GM12878 (cell line): ENCODE results near the gene DNTT. TPM values are rescaled to one million over a fixed set of nuclear protein-coding genes. Genes with fewer than 3 reads are reported as not detected.

Experiments
- BACH1 ChIP-seq: fragments of 450-650 bp; IDR thresholded peaks from 2 replicates; pipeline ENCODE4 v1.6.1; 2017; ENCODE audit warnings: mild to moderate bottlenecking, borderline replicate concordance
- BHLHE40 ChIP-seq, 2 experiments: fragments of 450-650 bp in 1 of 2; IDR thresholded peaks; 2 replicates each; pipeline ENCODE4 v1.6.1; 2011 to 2017; ENCODE audit warnings: low read depth in 2 of 2, borderline replicate concordance in 1 of 2, improper control_type of control experiment in 1 of 2, low read length in 1 of 2, mild to moderate bottlenecking in 1 of 2
- CHD1 ChIP-seq: IDR thresholded peaks from 2 replicates; pipeline ENCODE4 v1.6.1; 2012; ENCODE audit warnings: low read depth, low read length, improper control_type of control experiment
- E4F1 ChIP-seq: fragments of 450-650 bp; IDR thresholded peaks from 2 replicates; pipeline ENCODE4 v1.6.1; 2018; ENCODE audit warnings: borderline replicate concordance, mild to moderate bottlenecking; ENCODE audit not compliant: partially characterized antibody
- HDAC6 ChIP-seq: fragments of 200-600 bp; sonication (generic); IDR thresholded peaks from one replicate; pipeline ENCODE4 v1.8.0; 2017; ENCODE audit warnings: antibody characterized with exemption; ENCODE audit not compliant: unreplicated experiment
- IRF4 ChIP-seq: IDR thresholded peaks from 2 replicates; pipeline ENCODE4 v1.6.1; 2011; ENCODE audit warnings: low read depth, low read length
- NFIC ChIP-seq: IDR thresholded peaks from 2 replicates; pipeline ENCODE4 v1.6.1; 2012; ENCODE audit warnings: low read depth, mild to moderate bottlenecking, inconsistent platforms, low read length, moderate library complexity
- PML ChIP-seq: IDR thresholded peaks from 2 replicates; pipeline ENCODE4 v1.6.1; 2012; ENCODE audit warnings: low read length, inconsistent platforms
- POLR2AphosphoS2 ChIP-seq: IDR thresholded peaks from 2 replicates; pipeline ENCODE4 v1.6.1; 2011; ENCODE audit warnings: low read depth, mild to moderate bottlenecking, low read length, improper control_type of control experiment, moderate library complexity
- SUPT20H ChIP-seq: IDR thresholded peaks from 2 replicates; pipeline ENCODE4 v1.6.1; 2011; ENCODE audit warnings: low read depth, mild to moderate bottlenecking, low read length, moderate library complexity, borderline replicate concordance; ENCODE audit not compliant: control insufficient read depth
- TAF1 ChIP-seq: IDR thresholded peaks from 2 replicates; pipeline ENCODE4 v1.6.1; 2011; ENCODE audit warnings: mild to moderate bottlenecking, low read depth, low read length, borderline replicate concordance
- polyA plus RNA-seq, 11 experiments: library from polyadenylated mRNA; depleted of rRNA in 4 of 11; unstranded in 6 of 11; stranded (reverse) in 5 of 11; fragments of >200 nt; fragmentation: Nextera tagmentation in 4 of 11; fragmentation: Illumina TruSeq in 1 of 11; extraction: Ambion mirVana in 4 of 11; extraction: Trizol in 1 of 11; gene quantifications; 1 replicate in 1 of 11; 2 replicates in 10 of 11; pipeline versions ENCODE4 v1.2.1 to v1.2.3, GENCODE V29; 2011 to 2016; ENCODE audit warnings: inconsistent platforms in 2 of 11, missing spikeins in 2 of 11, low read depth in 1 of 11
- total RNA-seq, 4 experiments: library from RNA; depleted of rRNA in 3 of 4; stranded (reverse); fragments of >200 nt in 3 of 4; fragmentation: Illumina TruSeq in 1 of 4; extraction: Trizol in 1 of 4; gene quantifications; 2 replicates each; pipeline versions ENCODE4 v1.2.1 to v1.2.3, GENCODE V29; 2013 to 2021
- TF ChIP-seq, protein P1 (sequence below): fragments of 450-650 bp; formaldehyde crosslinking; IDR thresholded peaks from 2 replicates; pipeline ENCODE4 v1.4.0; 2020; ENCODE audit warnings: mild to moderate bottlenecking, moderate library complexity
- TF ChIP-seq, protein P2 (sequence below): fragments of 450-650 bp; IDR thresholded peaks from 2 replicates; pipeline ENCODE4 v1.6.1; 2016; ENCODE audit warnings: mild to moderate bottlenecking
- TF ChIP-seq, protein P3 (sequence below): fragments of 450-650 bp; IDR thresholded peaks from 2 replicates; pipeline ENCODE4 v1.6.1; 2017; ENCODE audit warnings: mild to moderate bottlenecking, low read depth, inconsistent platforms; ENCODE audit not compliant: poor library complexity, severe bottlenecking
- TF ChIP-seq, protein P4 (sequence below): fragments of 450-650 bp; IDR thresholded peaks from 2 replicates; pipeline ENCODE4 v1.6.1; 2016; ENCODE audit warnings: mild to moderate bottlenecking, moderate library complexity, borderline replicate concordance

Gene DNTT
- total and polyA plus RNA-seq, 10 of the 15 experiments (the other 5 are each of a cell fraction or from before 2014, with no cell fraction given), result 0.06 to 0.13 (median 0.09) TPM; not detected in 5

GRCh38 chr10:96288151-96288621, 16.0 kb upstream of the DNTT start (continued):
- TF ChIP-seq, protein P1, sequence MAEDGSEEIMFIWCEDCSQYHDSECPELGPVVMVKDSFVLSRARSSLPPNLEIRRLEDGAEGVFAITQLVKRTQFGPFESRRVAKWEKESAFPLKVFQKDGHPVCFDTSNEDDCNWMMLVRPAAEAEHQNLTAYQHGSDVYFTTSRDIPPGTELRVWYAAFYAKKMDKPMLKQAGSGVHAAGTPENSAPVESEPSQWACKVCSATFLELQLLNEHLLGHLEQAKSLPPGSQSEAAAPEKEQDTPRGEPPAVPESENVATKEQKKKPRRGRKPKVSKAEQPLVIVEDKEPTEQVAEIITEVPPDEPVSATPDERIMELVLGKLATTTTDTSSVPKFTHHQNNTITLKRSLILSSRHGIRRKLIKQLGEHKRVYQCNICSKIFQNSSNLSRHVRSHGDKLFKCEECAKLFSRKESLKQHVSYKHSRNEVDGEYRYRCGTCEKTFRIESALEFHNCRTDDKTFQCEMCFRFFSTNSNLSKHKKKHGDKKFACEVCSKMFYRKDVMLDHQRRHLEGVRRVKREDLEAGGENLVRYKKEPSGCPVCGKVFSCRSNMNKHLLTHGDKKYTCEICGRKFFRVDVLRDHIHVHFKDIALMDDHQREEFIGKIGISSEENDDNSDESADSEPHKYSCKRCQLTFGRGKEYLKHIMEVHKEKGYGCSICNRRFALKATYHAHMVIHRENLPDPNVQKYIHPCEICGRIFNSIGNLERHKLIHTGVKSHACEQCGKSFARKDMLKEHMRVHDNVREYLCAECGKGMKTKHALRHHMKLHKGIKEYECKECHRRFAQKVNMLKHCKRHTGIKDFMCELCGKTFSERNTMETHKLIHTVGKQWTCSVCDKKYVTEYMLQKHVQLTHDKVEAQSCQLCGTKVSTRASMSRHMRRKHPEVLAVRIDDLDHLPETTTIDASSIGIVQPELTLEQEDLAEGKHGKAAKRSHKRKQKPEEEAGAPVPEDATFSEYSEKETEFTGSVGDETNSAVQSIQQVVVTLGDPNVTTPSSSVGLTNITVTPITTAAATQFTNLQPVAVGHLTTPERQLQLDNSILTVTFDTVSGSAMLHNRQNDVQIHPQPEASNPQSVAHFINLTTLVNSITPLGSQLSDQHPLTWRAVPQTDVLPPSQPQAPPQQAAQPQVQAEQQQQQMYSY (CRISPR knock-in tag), result no peak
- TF ChIP-seq, protein P2, sequence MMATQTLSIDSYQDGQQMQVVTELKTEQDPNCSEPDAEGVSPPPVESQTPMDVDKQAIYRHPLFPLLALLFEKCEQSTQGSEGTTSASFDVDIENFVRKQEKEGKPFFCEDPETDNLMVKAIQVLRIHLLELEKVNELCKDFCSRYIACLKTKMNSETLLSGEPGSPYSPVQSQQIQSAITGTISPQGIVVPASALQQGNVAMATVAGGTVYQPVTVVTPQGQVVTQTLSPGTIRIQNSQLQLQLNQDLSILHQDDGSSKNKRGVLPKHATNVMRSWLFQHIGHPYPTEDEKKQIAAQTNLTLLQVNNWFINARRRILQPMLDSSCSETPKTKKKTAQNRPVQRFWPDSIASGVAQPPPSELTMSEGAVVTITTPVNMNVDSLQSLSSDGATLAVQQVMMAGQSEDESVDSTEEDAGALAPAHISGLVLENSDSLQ, result peak; percentile 50; the same call in 1 of the 2 replicates
- TF ChIP-seq PML (no peak), CHD1 (peak; percentile 79; the same call in 1 of the 2 replicates), BHLHE40 (IDR thresholded peaks at IDR 0.05; ENCODE audit: borderline replicate concordance in 1 of 2, low read depth in 2 of 2, low read length in 1 of 2) (0 out of 4 replicates have a peak, but pooled peaks of 1 of the 2 experiments have one; percentile 18), BACH1 (peak; percentile 49; the same call in 1 of the 2 replicates), POLR2AphosphoS2 (no peak; the same call in 1 of the 2 replicates), E4F1 (no peak), HDAC6 (no peak), IRF4 (peak; percentile 60; the same call in 1 of the 2 replicates), SUPT20H (no peak), NFIC (peak; percentile 6), TAF1 (peak; percentile 44; the same call in 1 of the 2 replicates)
- TF ChIP-seq, protein P3, sequence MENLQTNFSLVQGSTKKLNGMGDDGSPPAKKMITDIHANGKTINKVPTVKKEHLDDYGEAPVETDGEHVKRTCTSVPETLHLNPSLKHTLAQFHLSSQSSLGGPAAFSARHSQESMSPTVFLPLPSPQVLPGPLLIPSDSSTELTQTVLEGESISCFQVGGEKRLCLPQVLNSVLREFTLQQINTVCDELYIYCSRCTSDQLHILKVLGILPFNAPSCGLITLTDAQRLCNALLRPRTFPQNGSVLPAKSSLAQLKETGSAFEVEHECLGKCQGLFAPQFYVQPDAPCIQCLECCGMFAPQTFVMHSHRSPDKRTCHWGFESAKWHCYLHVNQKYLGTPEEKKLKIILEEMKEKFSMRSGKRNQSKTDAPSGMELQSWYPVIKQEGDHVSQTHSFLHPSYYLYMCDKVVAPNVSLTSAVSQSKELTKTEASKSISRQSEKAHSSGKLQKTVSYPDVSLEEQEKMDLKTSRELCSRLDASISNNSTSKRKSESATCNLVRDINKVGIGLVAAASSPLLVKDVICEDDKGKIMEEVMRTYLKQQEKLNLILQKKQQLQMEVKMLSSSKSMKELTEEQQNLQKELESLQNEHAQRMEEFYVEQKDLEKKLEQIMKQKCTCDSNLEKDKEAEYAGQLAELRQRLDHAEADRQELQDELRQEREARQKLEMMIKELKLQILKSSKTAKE, result peak; percentile 36
- TF ChIP-seq, protein P4, sequence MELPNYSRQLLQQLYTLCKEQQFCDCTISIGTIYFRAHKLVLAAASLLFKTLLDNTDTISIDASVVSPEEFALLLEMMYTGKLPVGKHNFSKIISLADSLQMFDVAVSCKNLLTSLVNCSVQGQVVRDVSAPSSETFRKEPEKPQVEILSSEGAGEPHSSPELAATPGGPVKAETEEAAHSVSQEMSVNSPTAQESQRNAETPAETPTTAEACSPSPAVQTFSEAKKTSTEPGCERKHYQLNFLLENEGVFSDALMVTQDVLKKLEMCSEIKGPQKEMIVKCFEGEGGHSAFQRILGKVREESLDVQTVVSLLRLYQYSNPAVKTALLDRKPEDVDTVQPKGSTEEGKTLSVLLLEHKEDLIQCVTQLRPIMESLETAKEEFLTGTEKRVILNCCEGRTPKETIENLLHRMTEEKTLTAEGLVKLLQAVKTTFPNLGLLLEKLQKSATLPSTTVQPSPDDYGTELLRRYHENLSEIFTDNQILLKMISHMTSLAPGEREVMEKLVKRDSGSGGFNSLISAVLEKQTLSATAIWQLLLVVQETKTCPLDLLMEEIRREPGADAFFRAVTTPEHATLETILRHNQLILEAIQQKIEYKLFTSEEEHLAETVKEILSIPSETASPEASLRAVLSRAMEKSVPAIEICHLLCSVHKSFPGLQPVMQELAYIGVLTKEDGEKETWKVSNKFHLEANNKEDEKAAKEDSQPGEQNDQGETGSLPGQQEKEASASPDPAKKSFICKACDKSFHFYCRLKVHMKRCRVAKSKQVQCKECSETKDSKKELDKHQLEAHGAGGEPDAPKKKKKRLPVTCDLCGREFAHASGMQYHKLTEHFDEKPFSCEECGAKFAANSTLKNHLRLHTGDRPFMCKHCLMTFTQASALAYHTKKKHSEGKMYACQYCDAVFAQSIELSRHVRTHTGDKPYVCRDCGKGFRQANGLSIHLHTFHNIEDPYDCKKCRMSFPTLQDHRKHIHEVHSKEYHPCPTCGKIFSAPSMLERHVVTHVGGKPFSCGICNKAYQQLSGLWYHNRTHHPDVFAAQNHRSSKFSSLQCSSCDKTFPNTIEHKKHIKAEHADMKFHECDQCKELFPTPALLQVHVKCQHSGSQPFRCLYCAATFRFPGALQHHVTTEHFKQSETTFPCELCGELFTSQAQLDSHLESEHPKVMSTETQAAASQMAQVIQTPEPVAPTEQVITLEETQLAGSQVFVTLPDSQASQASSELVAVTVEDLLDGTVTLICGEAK, result no peak
